Parathyroid adenoma (tissue), 2 donors: Measurements from ENCODE around the gene MTMR3.

Experiments used
- H2AFZ ChIP-seq: fragments of 300-600 bp; sonication (generic); one replicate; pipeline ENCODE4 v1.7.0; 2017; ENCODE audit warnings: antibody characterized with exemption, mild to moderate bottlenecking
- H3K27ac ChIP-seq: fragments of 300-600 bp; sonication (generic); one replicate; pipeline ENCODE4 v1.7.0; 2017
- H3K27me3 ChIP-seq: fragments of 300-600 bp; sonication (generic); one replicate; pipeline ENCODE4 v1.7.0; 2017; ENCODE audit warnings: low read length; ENCODE audit not compliant: control insufficient read depth, insufficient read depth
- H3K36me3 ChIP-seq: fragments of 300-600 bp; sonication (generic); one replicate; pipeline ENCODE4 v1.7.0; 2017; ENCODE audit warnings: low read length; ENCODE audit not compliant: control insufficient read depth, insufficient read depth
- H3K4me1 ChIP-seq: fragments of 300-600 bp; sonication (generic); one replicate; pipeline ENCODE4 v1.7.0; 2017; ENCODE audit warnings: control low read depth
- H3K4me2 ChIP-seq: fragments of 300-600 bp; sonication (generic); one replicate; pipeline ENCODE4 v1.7.0; 2017; ENCODE audit warnings: low read length
- H3K4me3 ChIP-seq: fragments of 300-600 bp; sonication (generic); one replicate; pipeline ENCODE4 v1.7.0; 2017; ENCODE audit warnings: low read depth, low read length
- H3K79me2 ChIP-seq: fragments of 300-600 bp; sonication (generic); one replicate; pipeline ENCODE4 v1.7.0; 2017; ENCODE audit warnings: control low read depth
- H3K9ac ChIP-seq: fragments of 300-600 bp; sonication (generic); one replicate; pipeline ENCODE4 v1.7.0; 2017; ENCODE audit warnings: mild to moderate bottlenecking
- H3K9me3 ChIP-seq: fragments of 300-600 bp; sonication (generic); one replicate; pipeline ENCODE4 v1.7.0; 2017; ENCODE audit warnings: low read length; ENCODE audit not compliant: control insufficient read depth
- TF ChIP-seq, protein P1 (sequence below): fragments of 300-600 bp; sonication (generic); IDR thresholded peaks from one replicate; pipeline ENCODE4 v1.7.0; 2017; ENCODE audit warnings: antibody characterized with exemption, mild to moderate bottlenecking
- donor health status: primary hyperparathyroidism.

Gene MTMR3

GRCh38 chr22:29917052-29917902, 34.3 kb downstream of the MTMR3 start:
- TF ChIP-seq, protein P1, sequence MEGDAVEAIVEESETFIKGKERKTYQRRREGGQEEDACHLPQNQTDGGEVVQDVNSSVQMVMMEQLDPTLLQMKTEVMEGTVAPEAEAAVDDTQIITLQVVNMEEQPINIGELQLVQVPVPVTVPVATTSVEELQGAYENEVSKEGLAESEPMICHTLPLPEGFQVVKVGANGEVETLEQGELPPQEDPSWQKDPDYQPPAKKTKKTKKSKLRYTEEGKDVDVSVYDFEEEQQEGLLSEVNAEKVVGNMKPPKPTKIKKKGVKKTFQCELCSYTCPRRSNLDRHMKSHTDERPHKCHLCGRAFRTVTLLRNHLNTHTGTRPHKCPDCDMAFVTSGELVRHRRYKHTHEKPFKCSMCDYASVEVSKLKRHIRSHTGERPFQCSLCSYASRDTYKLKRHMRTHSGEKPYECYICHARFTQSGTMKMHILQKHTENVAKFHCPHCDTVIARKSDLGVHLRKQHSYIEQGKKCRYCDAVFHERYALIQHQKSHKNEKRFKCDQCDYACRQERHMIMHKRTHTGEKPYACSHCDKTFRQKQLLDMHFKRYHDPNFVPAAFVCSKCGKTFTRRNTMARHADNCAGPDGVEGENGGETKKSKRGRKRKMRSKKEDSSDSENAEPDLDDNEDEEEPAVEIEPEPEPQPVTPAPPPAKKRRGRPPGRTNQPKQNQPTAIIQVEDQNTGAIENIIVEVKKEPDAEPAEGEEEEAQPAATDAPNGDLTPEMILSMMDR = no peak
- Histone ChIP-seq H2AFZ (no peak overlapping the region), H3K9ac (no peak overlapping the region), H3K79me2 (peaks cover 7% of the 10 kb centered on the region), H3K4me3 (no peak overlapping the region), H3K9me3 (no peaks in the 10 kb centered on the region), H3K27me3 (no peaks in the 10 kb centered on the region), H3K27ac (no peak overlapping the region), H3K4me1 (no peaks in the 10 kb centered on the region), H3K4me2 (no peak overlapping the region), H3K36me3 (no peaks in the 10 kb centered on the region)

DNA sequence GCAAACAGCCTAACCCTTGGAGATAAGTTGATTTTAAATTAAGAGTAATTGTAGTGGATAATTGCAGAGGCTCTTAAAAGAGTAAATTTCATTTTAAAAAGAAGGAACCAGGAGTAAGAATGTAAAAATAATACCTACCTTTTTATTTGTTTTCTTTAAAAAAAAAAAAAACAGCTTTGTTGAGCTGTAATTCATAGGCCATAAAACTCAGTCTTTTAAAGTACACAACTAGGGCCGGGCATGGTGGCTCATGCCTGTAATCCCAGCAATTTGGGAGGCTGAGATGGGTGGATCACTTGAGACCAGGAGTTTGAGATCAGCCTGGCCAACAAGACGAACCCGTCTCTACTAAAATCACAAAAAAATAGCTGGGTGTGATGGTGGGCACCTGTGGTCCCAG, 42.4 kb downstream of the MTMR3 start:
- no peak overlapping the region for H3K4me3 ChIP-seq
- no peak overlapping the region for H2AFZ ChIP-seq
- H3K9ac ChIP-seq = no peak overlapping the region
- H3K4me2 ChIP-seq = no peak overlapping the region
- no peaks in the 10 kb centered on the region for H3K36me3 ChIP-seq
- H3K79me2 ChIP-seq = peaks cover 15% of the 10 kb centered on the region
- no peaks in the 10 kb centered on the region for H3K9me3 ChIP-seq
- no peaks in the 10 kb centered on the region for H3K4me1 ChIP-seq
- H3K27me3 ChIP-seq = no peaks in the 10 kb centered on the region
- TF ChIP-seq, protein P1 = no peak
- H3K27ac ChIP-seq = no peak overlapping the region

DNA sequence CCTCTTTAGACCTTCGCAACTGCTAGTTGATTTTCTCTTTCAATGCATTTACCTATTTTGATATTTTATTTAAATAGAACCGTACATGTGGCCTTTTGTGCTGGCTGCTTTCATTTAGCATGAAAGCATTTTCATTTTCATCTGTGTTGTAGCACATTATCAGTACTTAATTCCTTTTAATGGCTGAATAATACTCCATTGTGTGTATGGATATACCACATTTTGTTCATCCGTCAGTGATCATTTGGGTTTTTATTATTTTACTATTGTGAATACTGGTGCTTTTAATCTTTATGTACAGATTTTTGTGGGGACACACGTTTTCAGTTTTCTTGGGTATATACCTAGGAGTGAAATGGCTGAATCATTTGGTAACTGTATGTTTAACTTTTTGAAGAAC, 43.1 kb downstream of the MTMR3 start:
- TF ChIP-seq, protein P1 = no peak
- peaks cover 18% of the 10 kb centered on the region for H3K79me2 ChIP-seq
- H3K4me1 ChIP-seq = no peaks in the 10 kb centered on the region
- no peaks in the 10 kb centered on the region for H3K36me3 ChIP-seq
- no peak overlapping the region for H3K4me3 ChIP-seq
- no peaks in the 10 kb centered on the region for H3K9me3 ChIP-seq
- H2AFZ ChIP-seq = no peak overlapping the region
- no peak overlapping the region for H3K4me2 ChIP-seq
- no peak overlapping the region for H3K9ac ChIP-seq
- H3K27me3 ChIP-seq = no peaks in the 10 kb centered on the region
- H3K27ac ChIP-seq = no peak overlapping the region

- no peak overlapping the region for H3K4me2 ChIP-seq
- H3K79me2 ChIP-seq = peaks cover 20% of the 10 kb centered on the region
- TF ChIP-seq, protein P1 = no peak
- no peaks in the 10 kb centered on the region for H3K27me3 ChIP-seq
- H2AFZ ChIP-seq = no peak overlapping the region
- no peak overlapping the region for H3K4me3 ChIP-seq
- H3K27ac ChIP-seq = no peak overlapping the region
- H3K4me1 ChIP-seq = peaks cover 2% of the 10 kb centered on the region
- H3K9ac ChIP-seq = no peak overlapping the region
- H3K9me3 ChIP-seq = no peaks in the 10 kb centered on the region
- no peaks in the 10 kb centered on the region for H3K36me3 ChIP-seq
Measured at GRCh38 chr22:29932136-29932535, 49.2 kb downstream of the MTMR3 start.

GRCh38 chr22:29933619-29934018, 50.6 kb downstream of the MTMR3 start:
- TF ChIP-seq, protein P1 = no peak
- H2AFZ ChIP-seq = no peak overlapping the region

More at GRCh38 chr22:29933619-29934018, 50.6 kb downstream of the MTMR3 start:
- Histone ChIP-seq H3K4me3 (no peak overlapping the region), H3K4me2 (no peak overlapping the region), H3K9me3 (no peaks in the 10 kb centered on the region), H3K27me3 (no peaks in the 10 kb centered on the region), H3K9ac (no peak overlapping the region), H3K36me3 (no peaks in the 10 kb centered on the region), H3K4me1 (peaks cover 2% of the 10 kb centered on the region), H3K27ac (no peak overlapping the region), H3K79me2 (peaks cover 27% of the 10 kb centered on the region)
